Measurements from ENCODE around the gene RFX5.

GRCh38 chr1:151370211-151370911 is 23.3 kb upstream of the RFX5 start:
- TF ChIP-seq POLR2A (IDR thresholded peaks at IDR 0.05): no peak
- TF ChIP-seq POLR2AphosphoS5 (IDR thresholded peaks at IDR 0.05): no peak
- no peak for TF ChIP-seq CTCF (IDR thresholded peaks at IDR 0.05)
- TF ChIP-seq EP300 (IDR thresholded peaks at IDR 0.05): no peak

Measured in sigmoid colon (tissue), 4 donors.